Progenitor cell of endocrine pancreas (in vitro differentiated cells): ENCODE measurements around the gene TBKBP1. TPM values are rescaled to one million over a fixed set of nuclear protein-coding genes. Genes with fewer than 3 reads are reported as not detected.
A peak's percentile ranks its signal among the peaks of the same experiment; 100 is the strongest.

Source experiments
- DNase-seq: peaks from one replicate; pipeline ENCODE4 v3.0.0; 2021; ENCODE audit warnings: low spot score; ENCODE audit not compliant: unreplicated experiment
- H3K27ac Mint-ChIP-seq: 2 replicates; pipeline ENCODE4 v1.8.0; 2021; ENCODE audit warnings: mild to moderate bottlenecking, moderate library complexity, mixed read lengths
- H3K27me3 Mint-ChIP-seq: 2 replicates; pipeline ENCODE4 v1.8.0; 2021; ENCODE audit warnings: mixed read lengths
- H3K36me3 Mint-ChIP-seq: 2 replicates; pipeline ENCODE4 v1.8.0; 2022; ENCODE audit warnings: mixed read lengths; ENCODE audit not compliant: insufficient read depth
- H3K4me1 Mint-ChIP-seq: 2 replicates; pipeline ENCODE4 v1.8.0; 2021; ENCODE audit warnings: low read depth, mixed read lengths
- H3K4me3 Mint-ChIP-seq: 2 replicates; pipeline ENCODE4 v1.8.0; 2021; ENCODE audit warnings: low read depth, mild to moderate bottlenecking, moderate library complexity, mixed read lengths
- H3K9me3 Mint-ChIP-seq: 2 replicates; pipeline ENCODE4 v1.8.0; 2021; ENCODE audit warnings: low read depth, mixed read lengths
- total RNA-seq: library from RNA; stranded (reverse); gene quantifications from 2 replicates; pipeline ENCODE4 v1.2.1, GENCODE V29; 2021
- TF ChIP-seq, protein P1 (sequence below): fragments of 200-600 bp; sonication (generic); IDR thresholded peaks from one replicate; pipeline ENCODE4 v1.5.0; 2021; ENCODE audit warnings: antibody characterized with exemption, mild to moderate bottlenecking; ENCODE audit not compliant: unreplicated experiment

Gene TBKBP1
- total RNA-seq, 1 donor from 2014 or later, result 21.7 TPM

DNA sequence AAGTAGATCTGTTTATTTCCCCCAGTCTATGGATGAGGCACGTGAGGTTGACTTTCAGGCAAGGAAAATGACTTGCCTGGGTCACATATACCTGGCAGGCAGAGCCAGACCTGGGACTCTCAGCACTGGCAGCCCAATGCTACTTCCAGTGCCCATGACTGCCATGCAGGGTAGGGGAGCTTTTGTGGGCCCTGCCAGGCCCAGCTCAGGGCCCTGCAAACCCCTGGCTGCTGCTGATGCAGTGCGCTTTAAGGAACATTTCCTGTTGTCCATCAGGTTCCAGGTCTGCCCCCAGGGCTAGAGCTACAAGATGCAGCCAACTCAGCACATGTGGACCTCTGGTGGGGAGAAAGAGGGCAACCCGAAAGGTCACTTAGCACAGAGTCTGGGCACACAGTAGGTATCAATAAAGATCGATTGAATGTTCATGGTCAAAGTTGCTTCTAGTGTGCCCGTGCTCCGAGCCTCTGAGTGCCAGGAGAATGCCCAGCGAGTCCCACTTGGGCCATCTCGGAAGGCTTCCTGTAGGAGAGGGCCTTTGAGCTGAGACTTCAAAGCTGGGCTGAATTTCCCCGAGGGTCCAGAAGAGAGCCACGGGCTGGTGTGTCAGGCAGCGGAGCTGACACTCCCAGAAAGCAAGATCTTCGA, 38.6 kb downstream of the TBKBP1 start:
- H3K4me3 Mint-ChIP-seq, result peak overlapping the region; percentile 35
- peaks cover 3% of the 10 kb centered on the region for H3K4me1 Mint-ChIP-seq
- peaks cover 87% of the 10 kb centered on the region for H3K27me3 Mint-ChIP-seq
- DNase-seq, result no peak
- no peaks in the 10 kb centered on the region for H3K36me3 Mint-ChIP-seq
- H3K9me3 Mint-ChIP-seq, result no peaks in the 10 kb centered on the region
- TF ChIP-seq, protein P1, sequence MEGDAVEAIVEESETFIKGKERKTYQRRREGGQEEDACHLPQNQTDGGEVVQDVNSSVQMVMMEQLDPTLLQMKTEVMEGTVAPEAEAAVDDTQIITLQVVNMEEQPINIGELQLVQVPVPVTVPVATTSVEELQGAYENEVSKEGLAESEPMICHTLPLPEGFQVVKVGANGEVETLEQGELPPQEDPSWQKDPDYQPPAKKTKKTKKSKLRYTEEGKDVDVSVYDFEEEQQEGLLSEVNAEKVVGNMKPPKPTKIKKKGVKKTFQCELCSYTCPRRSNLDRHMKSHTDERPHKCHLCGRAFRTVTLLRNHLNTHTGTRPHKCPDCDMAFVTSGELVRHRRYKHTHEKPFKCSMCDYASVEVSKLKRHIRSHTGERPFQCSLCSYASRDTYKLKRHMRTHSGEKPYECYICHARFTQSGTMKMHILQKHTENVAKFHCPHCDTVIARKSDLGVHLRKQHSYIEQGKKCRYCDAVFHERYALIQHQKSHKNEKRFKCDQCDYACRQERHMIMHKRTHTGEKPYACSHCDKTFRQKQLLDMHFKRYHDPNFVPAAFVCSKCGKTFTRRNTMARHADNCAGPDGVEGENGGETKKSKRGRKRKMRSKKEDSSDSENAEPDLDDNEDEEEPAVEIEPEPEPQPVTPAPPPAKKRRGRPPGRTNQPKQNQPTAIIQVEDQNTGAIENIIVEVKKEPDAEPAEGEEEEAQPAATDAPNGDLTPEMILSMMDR, result no peak
- H3K27ac Mint-ChIP-seq, result no peak overlapping the region

GRCh38 chr17:47733047-47733673, 39.2 kb downstream of the TBKBP1 start, which contains the start of gene TBX21:
TSS of gene TBX21 (plus strand) at chr17:47733236. CDS start at chr17:47733455, 219 bp downstream.
- peak within 1 kb of the TSS; percentile 35 for H3K4me3 Mint-ChIP-seq
- peak; percentile 56 for DNase-seq
- no peaks in the 10 kb centered on the region for H3K36me3 Mint-ChIP-seq
- H3K4me1 Mint-ChIP-seq, result peaks cover 3% of the 10 kb centered on the region
- no peak within 1 kb of the TSS for H3K27ac Mint-ChIP-seq
- TF ChIP-seq, protein P1, result peak; percentile 34
- H3K9me3 Mint-ChIP-seq, result no peaks in the 10 kb centered on the region
- H3K27me3 Mint-ChIP-seq, result peaks cover 82% of the 10 kb centered on the region

- TF ChIP-seq, protein P1, result no peak
- H3K4me3 Mint-ChIP-seq, result peak overlapping the region; percentile 35
- peaks cover 76% of the 10 kb centered on the region for H3K27me3 Mint-ChIP-seq
- peaks cover 3% of the 10 kb centered on the region for H3K4me1 Mint-ChIP-seq
- H3K9me3 Mint-ChIP-seq, result no peaks in the 10 kb centered on the region
- no peak overlapping the region for H3K27ac Mint-ChIP-seq
- no peaks in the 10 kb centered on the region for H3K36me3 Mint-ChIP-seq
- no peak for DNase-seq
These were observed 39.9 kb downstream of the TBKBP1 start for GRCh38 chr17:47733674-47734410.

GRCh38 chr17:47735139-47735464, 41.1 kb downstream of the TBKBP1 start:
- H3K4me1 Mint-ChIP-seq, result peaks cover 3% of the 10 kb centered on the region

GRCh38 chr17:47735536-47736011, 41.6 kb downstream of the TBKBP1 start:
- Mint-ChIP-seq H3K4me1 (peaks cover 3% of the 10 kb centered on the region), H3K9me3 (no peaks in the 10 kb centered on the region), H3K36me3 (no peaks in the 10 kb centered on the region), H3K27me3 (peaks cover 69% of the 10 kb centered on the region), H3K4me3 (no peak overlapping the region), H3K27ac (no peak overlapping the region)
- no peak for DNase-seq
- TF ChIP-seq, protein P1, result no peak

More at GRCh38 chr17:47735139-47735464, 41.1 kb downstream of the TBKBP1 start:
- H3K27me3 Mint-ChIP-seq, result peaks cover 71% of the 10 kb centered on the region
- no peak overlapping the region for H3K4me3 Mint-ChIP-seq
- DNase-seq, result no peak
- H3K27ac Mint-ChIP-seq, result no peak overlapping the region
- TF ChIP-seq, protein P1, result no peak
- H3K9me3 Mint-ChIP-seq, result no peaks in the 10 kb centered on the region
- H3K36me3 Mint-ChIP-seq, result no peaks in the 10 kb centered on the region
